GM21528 (cell line): ENCODE measurements around the gene CDK2.
A peak's percentile ranks its signal among the peaks of the same experiment; 100 is the strongest.
"Not testable (repeated sequence)": the region's sequence is repeated elsewhere in the genome, so short reads cannot be mapped to it uniquely, and the experiment has no call there.

Experiments
- ATAC-seq: cut with Tn5 transposase; IDR thresholded peaks from one replicate; pipeline ENCODE4 v1.9.1; 2021; ENCODE audit warnings: mild to moderate bottlenecking, moderate library complexity; ENCODE audit not compliant: unreplicated experiment, low FRiP score

The CDK2 gene

GRCh38 chr12:55966408-55967281 lies at the start of gene CDK2:
CDK2 (plus strand) TSS chr12:55966830; CDS start chr12:55967009, 179 bp downstream.
- ATAC-seq = peak; percentile 90

- not testable (repeated sequence) for ATAC-seq
Observed at GRCh38 chr12:55919032-55919431, 47.6 kb upstream of the CDK2 start.

- ATAC-seq = no peak
Observed at GRCh38 chr12:55922126-55922525, 44.5 kb upstream of the CDK2 start.

- ATAC-seq = not testable (repeated sequence)
Observed at GRCh38 chr12:55923648-55924047, 43.0 kb upstream of the CDK2 start.

- ATAC-seq = no peak
Observed at GRCh38 chr12:55925371-55925770, 41.3 kb upstream of the CDK2 start.

GRCh38 chr12:55925870-55926737 lies 40.5 kb upstream of the CDK2 start:
- peak; percentile 1 for ATAC-seq

GRCh38 chr12:55926738-55927587 lies 39.7 kb upstream of the CDK2 start:
- ATAC-seq = peak; percentile 50

GRCh38 chr12:55927588-55928502 lies 38.8 kb upstream of the CDK2 start, which contains the start of gene PYM1:
PYM1 (minus strand) TSS chr12:55927894; CDS start chr12:55927761, 133 bp downstream.
- ATAC-seq = peak; percentile 37

- peak; percentile 37 for ATAC-seq
Observed at GRCh38 chr12:55929306-55929791, 37.3 kb upstream of the CDK2 start.

GRCh38 chr12:55930771-55931316 lies 35.8 kb upstream of the CDK2 start, which contains the start of gene DGKA:
DGKA (plus strand) TSS chr12:55931162; CDS start chr12:55936504, 5,342 bp downstream.
- ATAC-seq = no peak

- ATAC-seq = no peak
Observed at GRCh38 chr12:55931317-55931779, 35.3 kb upstream of the CDK2 start.

- ATAC-seq = no peak
Observed at GRCh38 chr12:55931780-55932550, 34.7 kb upstream of the CDK2 start.

- no peak for ATAC-seq
Observed at GRCh38 chr12:55932551-55932910, 34.1 kb upstream of the CDK2 start.

- ATAC-seq = no peak
Observed at GRCh38 chr12:55933169-55933798, 33.3 kb upstream of the CDK2 start.

- ATAC-seq = no peak
Observed at GRCh38 chr12:55933799-55934742, 32.6 kb upstream of the CDK2 start.

- no peak for ATAC-seq
Observed at GRCh38 chr12:55934773-55935172, 31.9 kb upstream of the CDK2 start.
